DMS114 treated with DMSO at 0.1 percent for 48 hours (cell line): ENCODE data around the gene HECTD4.
"Not testable (repeated sequence)": the region's sequence is repeated elsewhere in the genome, so short reads cannot be mapped to it uniquely, and the experiment has no call there.

Experiments used
- DNase-seq: peaks from one replicate; lab custom pipeline; 2025; ENCODE audit not compliant: unreplicated experiment; lab: John Stamatoyannopoulos, UW

The HECTD4 gene

DNA sequence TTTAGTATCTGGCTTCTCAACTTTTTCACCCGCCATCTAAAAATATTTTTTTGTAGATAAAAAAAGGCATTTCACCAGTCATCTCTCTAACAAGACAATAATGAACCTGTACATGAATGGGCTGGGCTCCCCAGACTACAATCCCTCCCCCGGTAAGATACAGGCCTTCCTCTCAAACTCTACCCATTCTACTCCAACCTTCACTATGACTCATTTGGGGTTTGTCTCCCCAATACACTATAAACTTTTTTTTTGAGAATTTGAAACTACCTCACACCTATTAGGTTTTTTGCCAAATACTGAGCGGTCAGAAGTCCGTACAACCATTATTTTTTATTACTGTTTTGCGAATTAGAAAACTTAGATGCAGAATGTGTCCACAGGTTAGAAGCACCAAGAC lies 26.4 kb upstream of the HECTD4 start:
- no peak for DNase-seq

DNA sequence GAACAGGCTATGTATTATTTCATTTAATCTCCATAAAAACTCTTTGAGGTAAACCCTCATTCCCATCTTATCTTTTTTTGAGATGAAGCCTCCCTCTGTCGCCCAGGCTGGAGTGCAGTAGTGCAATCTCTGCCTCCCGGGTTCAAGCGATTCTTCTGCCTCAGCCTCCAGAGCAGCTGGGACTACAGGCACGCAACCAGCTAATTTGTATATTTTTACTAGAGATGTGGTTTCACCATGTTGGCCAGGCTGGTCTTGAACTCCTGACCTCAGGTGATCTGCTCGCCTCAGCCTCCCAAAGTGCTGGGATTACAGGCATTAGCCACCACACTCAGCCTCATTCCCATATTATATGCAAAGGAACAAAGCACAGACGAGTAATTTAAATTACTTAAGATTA lies 25.5 kb upstream of the HECTD4 start:
- not testable (repeated sequence) for DNase-seq

DNA sequence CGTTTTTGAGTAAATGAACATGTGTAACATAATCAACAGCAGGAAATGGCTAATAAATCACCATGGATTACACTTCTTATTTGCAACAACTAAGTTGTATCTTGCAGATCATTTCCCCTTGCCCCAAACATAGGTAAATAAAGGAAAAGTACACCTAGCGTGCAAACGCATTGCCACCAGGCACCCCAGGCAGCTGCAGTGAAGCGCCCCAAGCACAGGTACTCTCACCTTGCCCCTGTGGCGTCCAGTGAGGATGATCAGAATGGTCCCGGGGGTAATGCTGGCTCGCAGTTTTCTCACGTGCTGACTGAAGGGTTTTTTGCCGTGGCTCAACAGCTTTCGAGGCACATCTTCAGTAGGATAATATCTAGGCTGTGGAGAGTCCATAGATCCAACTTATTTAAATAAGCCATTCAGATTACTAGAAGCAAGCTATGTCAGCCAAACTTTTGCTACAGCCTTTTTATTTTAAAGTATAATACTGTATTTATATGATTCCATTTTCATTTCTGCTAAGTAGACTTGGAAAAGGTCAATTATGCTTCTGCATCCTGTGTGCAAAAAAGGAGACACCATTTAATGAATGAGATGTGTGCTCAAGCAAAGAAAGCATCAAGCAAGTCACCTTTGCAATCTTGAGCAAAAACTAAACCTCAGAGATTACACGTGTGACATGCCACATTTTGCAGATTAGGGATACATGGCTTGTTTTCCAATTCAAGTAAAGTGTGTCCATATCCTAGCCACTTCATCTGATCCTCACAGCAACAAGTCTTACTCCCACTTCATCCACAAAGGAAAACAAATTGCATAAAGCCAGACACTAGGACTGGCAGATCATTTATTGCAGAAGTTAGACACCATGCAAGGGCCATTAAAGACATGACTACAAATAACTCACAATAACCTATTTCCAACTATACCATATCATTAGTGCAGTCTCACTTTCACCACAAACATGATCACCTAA lies 24.6 kb upstream of the HECTD4 start:
- DNase-seq: no peak

DNA sequence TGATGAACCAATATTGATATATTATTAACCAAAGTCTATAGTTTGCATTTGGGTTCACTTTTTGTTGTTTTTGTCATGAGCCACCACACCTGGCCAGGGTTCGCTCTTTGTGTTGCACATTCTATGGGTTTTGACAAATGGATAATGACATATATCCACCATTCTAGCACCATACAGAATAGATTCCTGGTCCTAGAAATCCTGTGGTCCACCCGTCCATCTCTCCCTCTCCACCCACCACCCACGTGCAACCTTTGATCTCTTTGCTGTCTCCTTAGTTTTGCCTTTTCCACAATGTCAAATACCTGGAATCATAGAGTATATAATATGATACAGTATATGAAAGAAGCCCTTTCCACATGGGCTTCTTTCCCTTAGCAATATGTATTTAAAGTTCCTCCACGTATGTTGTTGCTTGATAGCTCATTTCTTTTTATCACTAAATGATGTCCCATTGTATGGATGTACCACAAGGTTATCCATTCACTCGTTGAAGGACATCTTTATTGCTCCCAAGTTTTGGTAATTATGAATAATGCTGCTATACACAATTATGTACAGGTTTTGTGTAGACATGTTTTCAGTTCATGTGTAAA lies 19.8 kb upstream of the HECTD4 start:
- DNase-seq: no peak

DNA sequence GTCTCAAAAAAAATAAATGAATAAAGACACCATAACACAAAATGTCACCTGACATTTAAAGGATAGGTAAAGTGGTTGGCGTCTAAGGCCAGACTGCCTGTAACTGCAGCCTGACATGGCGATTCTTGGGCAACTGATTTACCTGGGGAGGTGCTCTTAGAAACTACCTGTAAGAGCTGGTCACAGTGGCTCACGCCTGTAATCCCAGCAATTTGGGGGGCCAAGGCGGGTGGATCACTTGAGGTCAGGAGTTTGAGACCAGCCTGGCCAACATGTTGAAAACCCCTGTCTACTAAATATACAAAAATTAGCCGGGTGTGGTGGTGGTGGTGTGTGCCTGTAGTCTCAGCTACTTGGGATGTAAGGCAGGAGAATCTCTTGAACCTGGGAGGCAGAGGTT lies 18.8 kb upstream of the HECTD4 start:
- DNase-seq: no peak

DNA sequence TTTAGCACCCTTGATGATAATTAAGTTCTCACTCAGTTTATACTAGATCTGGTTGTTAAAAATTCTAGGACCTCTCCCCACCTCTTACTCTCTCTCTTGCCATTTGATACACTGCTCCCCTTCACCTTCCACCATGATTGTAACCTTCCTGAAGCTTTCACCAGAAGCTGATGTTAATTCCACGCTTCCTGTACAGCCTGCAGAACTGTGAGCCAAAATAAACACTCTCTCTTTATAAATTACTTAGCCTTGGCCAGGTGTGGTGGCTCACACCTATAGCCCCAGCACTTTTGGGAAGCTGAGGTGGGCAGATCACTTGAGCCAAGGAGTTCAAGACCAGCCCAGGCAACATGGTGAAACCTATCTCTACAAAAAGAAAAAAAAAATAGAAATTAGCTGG lies 11.1 kb upstream of the HECTD4 start:
- DNase-seq: no peak

DNA sequence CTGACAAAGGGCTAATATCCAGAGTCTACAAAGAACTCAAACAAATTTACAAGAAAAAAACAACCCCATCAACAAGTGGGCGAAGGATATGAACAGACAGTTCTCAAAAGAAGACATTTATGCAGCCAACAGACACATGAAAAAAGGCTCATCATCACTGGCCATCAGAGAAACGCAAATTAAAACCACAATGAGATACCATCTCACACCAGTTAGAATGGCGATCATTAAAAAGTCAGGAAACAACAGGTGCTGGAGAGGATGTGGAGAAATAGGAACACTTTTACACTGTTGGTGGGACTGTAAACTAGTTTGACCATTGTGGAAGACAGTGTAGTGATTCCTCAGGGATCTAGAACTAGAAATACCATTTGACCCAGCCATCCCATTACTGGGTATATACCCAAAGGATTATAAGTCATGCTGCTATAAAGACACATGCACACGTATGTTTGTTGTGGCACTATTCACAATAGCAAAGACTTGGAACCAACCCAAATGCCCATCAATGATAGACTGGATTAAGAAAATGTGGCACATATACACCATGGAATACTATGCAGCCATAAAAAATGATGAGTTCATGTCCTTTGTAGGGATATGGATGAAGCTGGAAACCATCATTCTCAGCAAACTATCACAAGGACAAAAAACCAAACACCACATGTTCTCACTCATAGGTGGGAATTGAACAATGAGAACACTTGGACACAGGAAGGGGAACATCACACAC lies 7.9 kb upstream of the HECTD4 start:
- not testable (repeated sequence) for DNase-seq

DNA sequence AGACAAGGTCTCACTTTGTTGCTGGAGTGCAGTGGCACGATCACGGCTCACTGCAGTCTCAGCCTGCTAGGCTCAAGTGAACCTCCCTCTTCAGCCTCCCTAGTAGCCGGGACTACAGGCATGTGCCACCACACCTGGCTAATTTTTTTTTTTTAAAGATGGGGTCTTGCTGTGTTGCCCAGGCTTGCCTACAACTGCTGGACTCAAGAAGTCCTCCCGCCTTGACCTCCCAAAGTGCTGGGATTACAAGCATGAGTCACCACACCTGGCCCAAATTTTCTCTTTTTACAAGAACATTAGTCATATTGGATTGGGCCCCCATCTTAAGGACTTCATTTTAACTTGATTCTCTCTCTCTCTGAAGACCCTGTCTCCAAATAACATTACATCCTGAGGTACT lies 7.0 kb upstream of the HECTD4 start:
- no peak for DNase-seq

DNA sequence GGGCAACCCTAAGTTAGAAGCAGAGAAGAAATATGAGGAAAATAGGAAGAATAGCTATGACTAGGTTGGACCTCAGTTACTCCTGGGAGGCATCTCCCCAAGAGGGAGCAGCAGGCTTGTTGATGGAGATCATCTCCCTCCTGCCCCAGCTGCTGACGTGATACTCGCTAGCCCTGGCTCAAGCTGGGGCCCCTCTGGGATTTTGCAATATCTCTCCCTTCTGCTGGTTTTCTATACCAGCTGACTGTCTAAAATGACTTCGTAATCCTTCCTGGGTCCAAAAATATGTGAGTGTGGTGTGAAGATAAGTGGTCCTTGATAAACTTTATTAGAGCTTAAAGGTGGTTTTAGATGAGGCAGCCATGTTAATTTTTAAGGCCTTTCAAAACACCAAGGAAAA lies 4.5 kb upstream of the HECTD4 start:
- DNase-seq: no peak

DNA sequence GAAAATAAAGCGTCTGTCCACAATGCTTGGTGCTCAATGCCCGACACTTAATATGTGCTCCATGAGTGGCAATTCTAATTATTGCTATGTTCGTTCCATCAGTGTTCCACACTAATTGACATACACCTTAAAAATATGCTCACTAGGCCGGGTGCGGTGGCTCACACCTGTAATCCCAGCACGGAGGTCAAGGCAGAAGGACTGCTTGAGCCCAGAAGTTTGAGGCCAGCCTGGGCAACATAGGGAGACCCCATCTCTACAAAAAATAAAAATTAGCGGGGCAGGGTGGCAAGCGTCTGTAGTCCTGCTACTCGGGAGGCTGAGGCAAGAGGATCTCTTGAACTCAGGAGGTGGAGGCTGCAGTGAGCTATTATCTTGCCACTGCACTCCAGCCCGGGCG lies 635 bp upstream of the HECTD4 start:
- no peak for DNase-seq

DNA sequence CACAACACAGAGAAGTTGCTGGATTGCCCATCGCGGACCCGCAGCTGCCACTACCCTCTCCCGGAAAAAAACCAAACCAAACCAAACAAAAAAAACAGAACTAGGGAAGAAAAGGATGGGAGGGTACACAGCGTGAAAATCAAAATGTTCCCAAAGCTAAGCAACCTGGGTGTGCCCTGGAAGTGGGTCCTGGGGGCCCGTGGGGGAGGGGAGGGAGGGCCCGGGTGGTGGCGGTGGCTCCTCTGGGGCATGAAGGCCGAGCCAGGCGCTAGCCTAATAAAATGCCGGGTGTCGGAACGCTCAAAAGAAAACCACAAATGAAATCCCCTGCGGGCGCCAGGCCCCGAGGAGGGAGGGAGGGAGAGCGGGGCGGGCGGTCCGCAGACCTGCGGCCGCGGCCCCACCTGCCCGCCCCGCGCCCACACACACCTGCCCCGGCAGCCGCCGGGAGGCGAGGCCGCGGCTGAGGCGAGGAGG lies 787 bp downstream of the HECTD4 start:
- no peak for DNase-seq

DNA sequence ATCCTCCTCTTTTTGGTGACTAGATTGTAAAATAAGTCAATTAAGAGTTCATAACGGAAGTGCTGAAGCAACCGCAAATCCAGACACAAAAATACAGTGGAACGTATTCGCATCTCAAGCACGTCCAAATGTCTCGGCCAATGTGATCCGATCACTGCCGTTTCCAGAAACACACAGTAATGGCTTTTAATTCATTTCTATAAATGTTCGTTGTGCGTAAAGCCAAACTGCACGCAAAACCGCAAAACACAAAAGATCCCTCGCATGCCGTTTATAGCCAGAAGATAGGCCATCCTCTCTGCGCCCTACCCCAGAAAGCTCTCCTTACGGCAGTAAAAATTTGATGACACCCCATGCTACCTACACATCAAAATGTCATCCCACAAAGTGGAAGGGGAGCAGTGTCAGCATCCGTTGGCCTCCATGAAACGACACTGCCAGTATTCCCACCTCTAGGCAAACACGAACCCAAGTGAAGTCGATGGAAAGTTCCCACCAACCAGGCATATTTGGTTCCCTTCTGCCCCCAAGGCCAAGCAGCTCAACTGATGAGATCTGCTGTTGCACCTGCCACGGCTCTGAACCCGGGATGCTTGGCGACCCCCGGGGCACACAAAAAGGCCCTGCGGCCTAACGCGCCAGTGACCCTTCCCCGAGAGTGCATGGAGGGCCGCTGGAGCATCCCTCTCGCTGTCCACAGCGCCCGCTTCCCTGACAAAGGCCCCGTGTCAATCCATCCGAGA lies 1.4 kb downstream of the HECTD4 start:
- DNase-seq: no peak

DNA sequence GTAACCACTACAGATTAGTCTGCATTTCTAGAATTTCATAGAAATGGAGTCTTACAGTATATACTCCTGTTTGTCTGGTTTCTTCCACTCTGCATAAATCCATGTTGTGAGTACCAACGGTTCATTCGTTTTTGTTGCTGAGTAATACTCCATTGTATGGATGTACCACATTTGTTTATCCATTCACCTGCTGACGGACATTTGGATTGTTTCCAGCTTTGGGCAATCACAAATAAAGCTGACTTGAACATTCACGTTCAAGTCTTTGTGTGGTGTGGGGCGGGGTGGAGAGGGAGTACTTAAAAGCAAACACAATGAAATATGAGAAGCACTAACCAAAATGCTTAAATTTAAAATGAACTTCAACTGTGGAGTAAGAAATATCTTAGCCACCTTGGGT lies 7.1 kb downstream of the HECTD4 start:
- DNase-seq: no peak

DNA sequence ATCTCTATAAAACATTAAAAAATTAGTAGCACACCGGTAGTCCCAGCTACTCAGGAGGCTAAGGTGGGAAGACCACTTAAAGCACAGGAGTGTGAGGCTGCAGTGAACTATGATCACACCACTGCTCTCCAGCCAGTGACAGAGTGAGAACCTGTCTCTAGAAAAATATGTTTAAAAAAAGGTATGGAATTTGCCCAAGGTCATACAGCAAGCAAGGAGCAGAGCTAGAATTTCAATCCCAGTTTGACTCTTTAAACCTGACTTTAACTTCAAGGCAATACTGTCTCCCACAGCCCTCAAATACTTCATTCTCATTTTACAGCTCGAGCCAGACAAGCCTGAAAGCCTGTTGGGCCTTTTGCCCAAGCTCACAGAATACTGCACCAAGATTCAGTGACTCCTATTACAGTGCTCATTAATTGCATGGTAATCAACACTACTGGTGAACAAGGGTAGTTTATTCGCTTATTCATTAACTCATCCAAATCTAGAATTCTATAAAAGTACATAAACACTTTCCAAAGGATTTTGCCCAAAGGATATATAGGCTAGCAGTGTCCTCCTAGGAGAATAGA lies 8.0 kb downstream of the HECTD4 start:
- no peak for DNase-seq

DNA sequence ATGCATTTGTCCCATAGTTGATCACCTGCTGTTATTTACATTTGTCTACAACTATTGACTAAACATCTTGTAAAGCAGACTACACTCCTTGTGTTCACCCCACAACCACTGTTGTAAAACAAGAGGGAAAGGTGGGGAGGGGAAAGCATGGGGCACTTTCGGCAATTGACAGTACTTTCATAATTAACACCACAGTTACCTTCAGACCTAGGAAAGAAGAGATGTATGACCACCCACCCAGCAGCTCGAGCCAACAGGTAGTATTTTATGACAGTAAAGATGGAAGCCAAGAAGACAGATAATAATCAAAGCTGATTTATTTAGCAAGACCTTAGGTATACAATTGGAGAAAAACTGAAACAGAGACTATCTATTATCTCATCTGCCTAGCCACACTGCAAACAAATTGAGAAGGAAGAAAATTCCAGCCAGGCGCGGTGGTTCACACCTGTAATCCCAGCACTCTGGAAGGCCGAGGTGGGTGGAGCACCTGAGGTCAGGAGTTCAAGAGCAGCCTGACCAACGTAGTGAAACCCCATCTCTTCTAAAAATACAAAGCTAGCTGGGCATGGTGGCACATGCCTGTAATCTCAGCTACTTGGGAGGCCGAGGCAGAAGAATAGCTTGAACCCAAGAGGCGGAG lies 11.2 kb downstream of the HECTD4 start:
- no peak for DNase-seq

DNA sequence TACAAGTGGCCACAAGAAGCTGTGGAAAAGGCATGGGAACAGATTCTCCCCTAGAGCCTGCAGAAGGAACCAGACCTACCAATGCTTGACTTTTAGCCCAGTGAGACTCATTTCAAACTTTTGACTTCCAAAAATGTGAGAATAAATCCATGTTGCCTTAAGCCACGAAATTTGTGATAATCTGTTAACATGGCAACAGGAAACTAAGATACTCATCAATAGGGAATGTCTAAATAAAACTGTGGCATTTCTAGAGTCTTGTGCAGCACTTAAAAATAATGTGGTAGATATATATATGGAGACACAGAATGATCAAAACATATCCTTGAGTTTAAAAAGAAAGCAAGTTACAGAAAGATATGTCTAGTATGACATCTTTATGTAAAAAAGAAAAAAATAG lies 12.0 kb downstream of the HECTD4 start:
- no peak for DNase-seq

DNA sequence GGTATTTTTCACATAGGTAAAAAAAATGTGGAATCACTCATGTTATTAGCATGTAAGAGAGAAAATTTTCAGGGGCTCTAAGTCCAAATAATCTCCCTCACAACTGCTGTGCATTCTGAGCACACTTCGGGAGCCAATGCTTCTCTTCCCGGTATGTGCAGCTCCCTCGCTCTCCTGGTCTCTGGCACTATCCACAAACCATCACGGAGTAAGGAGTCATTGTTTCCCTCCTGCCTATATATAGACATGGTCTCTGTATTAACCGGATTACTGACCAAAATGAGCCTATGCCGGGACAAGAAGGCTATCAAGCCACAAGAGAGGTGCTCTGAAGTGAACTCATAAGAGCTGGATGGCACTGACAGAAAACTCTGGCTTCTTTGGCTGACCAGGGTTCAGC lies 13.4 kb downstream of the HECTD4 start:
- DNase-seq: no peak

DNA sequence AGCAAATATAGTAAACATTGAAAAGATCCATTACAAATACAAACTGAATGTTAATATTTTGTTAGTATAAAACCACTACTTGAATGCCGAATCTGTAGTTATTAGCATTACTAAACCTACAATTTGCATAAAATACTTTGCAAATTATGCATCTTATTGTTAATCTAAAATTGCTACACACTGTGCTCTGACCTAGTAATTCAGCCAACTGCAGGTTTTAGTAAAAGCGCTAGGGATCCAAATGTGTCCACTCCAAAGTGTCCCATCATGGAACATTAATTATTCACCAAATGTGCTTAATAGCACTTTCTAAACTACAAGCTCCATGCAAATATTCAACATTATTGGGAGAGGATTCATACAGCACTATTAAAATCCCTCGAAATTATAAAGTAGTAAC lies 14.3 kb downstream of the HECTD4 start:
- DNase-seq: no peak

DNA sequence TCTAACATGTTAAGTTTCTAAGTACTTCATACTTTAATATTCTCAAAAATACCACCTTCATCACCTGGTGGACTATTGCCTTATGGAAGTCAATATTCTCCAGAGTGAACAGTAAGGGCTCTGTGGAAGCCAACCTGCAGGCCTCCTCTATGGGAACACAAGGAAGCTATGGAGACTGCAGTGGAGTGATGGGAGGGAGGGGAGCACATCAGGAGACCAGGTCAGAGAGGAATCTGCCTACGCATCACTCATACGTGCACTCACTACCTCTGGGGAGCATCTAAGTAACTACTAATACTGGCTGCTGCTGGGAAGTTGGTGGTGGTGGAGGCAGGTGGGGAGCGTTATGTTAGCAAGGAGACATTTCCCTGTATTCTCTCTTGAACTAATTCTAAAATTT lies 19.9 kb downstream of the HECTD4 start:
- no peak for DNase-seq

DNA sequence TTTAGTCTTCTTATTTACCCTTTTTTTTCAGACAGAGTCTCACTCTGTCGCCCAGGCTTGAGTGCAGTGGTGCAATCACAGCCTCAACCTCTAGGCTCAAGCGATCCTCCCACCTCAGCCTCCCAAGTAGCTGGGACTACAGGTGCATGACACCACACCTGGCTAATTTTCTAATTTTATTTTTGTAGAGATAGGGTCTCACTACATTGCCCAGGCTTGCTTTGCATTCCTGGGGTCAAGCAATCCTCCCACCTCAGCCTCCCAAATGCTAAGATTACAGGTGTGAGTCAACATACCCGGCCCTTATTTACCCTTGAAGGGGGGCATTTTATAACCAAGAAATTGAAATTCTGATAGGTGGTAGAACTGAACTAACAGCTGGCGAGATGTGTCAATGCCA lies 21.0 kb downstream of the HECTD4 start:
- DNase-seq: no peak
